Sigmoid colon (tissue), 7 donors: ENCODE data around the gene TNIK. TPM values are rescaled to one million over a fixed set of nuclear protein-coding genes. Genes with fewer than 3 reads are reported as not detected.

Experiments used
- DNase-seq: peaks from one replicate; pipeline ENCODE4 v3.0.0-alpha.2; 2019
- H3K27ac ChIP-seq, 4 donors: fragments of 200-600 bp; sonication (generic); one replicate each; pipeline ENCODE4 v1.5.1; 2016 to 2019; ENCODE audit warnings: mild to moderate bottlenecking in 1 of 4
- H3K27me3 ChIP-seq, 3 donors: fragments of 200-600 bp; sonication (generic); one replicate each; pipeline ENCODE4 v1.5.1; 2019; ENCODE audit warnings: mild to moderate bottlenecking in 1 of 3
- H3K36me3 ChIP-seq, 4 donors: fragments of 200-600 bp; sonication (generic); one replicate each; pipeline ENCODE4 v1.5.1; 2016 to 2019
- H3K4me1 ChIP-seq, 4 donors: fragments of 200-600 bp; sonication (generic); one replicate each; pipeline ENCODE4 v1.5.1; 2017 to 2019
- H3K4me3 ChIP-seq, 4 donors: fragments of 200-600 bp; sonication (generic); one replicate each; pipeline ENCODE4 v1.5.1; 2017 to 2019; ENCODE audit warnings: mild to moderate bottlenecking in 2 of 4, moderate library complexity in 1 of 4
- H3K9me3 ChIP-seq, 4 donors: fragments of 200-600 bp in 3 of 4; sonication (generic) in 3 of 4; one replicate each; pipeline versions ENCODE4 v1.5.1 to v1.6.1; 2013 to 2019
- CTCF ChIP-seq, 4 experiments: fragments of 450-650 bp in 3 of 4; fragments of 200-600 bp in 1 of 4; IDR thresholded peaks; one replicate each; pipeline ENCODE4 v1.5.1; 2016 to 2019; ENCODE audit warnings: antibody characterized with exemption in 4 of 4, mild to moderate bottlenecking in 3 of 4, moderate library complexity in 2 of 4
- EP300 ChIP-seq, 4 donors: sonication (generic); formaldehyde crosslinking; IDR thresholded peaks; one replicate each; pipeline ENCODE4 v1.6.1; 2017; ENCODE audit warnings: antibody characterized with exemption in 4 of 4
- POLR2A ChIP-seq, 2 donors: fragments of 450-650 bp; IDR thresholded peaks; one replicate each; pipeline ENCODE4 v1.6.1; 2016; ENCODE audit warnings: antibody characterized with exemption in 2 of 2, mild to moderate bottlenecking in 2 of 2, moderate library complexity in 2 of 2
- POLR2AphosphoS5 ChIP-seq, 4 donors: sonication (generic); formaldehyde crosslinking; IDR thresholded peaks; one replicate each; pipeline ENCODE4 v1.6.1; 2017; ENCODE audit warnings: antibody characterized with exemption in 4 of 4
- WGBS, 2 donors: extraction: QIAGEN DNeasy Blood & Tissue Kit; methylation state at CpG; one replicate each; pipeline ENCODE4 v1.1.7; 2013; 5-methylcytosine and 5-hydroxymethylcytosine counted together
- intact Hi-C: fragments of 100-400 bp; cut with DNase I; formaldehyde crosslinking; loops from one replicate; pipeline ENCODE4 v1.15.1; 2023
- polyA plus RNA-seq, 3 donors: library from polyadenylated mRNA; stranded (reverse); fragments of 200-250 nt; gene quantifications; one replicate each; pipeline ENCODE4 v1.2.3, GENCODE V29; 2013
- total RNA-seq, 4 donors: library from RNA; depleted of rRNA; stranded (reverse); fragments of >200 nt; gene quantifications; one replicate each; pipeline ENCODE4 v1.1.0, GENCODE V29; 2016
- donor health status: healthy with polysubstance abuse.
- donor health status: Bipolar disorder and iron deficiency.
- donor health status: healthy.

The TNIK gene
- total and polyA plus RNA-seq, 7 donors, result 5.4 to 21.3 (median 9.2) TPM

- intact Hi-C loops, result no loop called here
- no peak overlapping the region for H3K27ac ChIP-seq
- no peak for DNase-seq
- TF ChIP-seq POLR2AphosphoS5 (IDR thresholded peaks at IDR 0.05), result no peak
- no peak for TF ChIP-seq CTCF (IDR thresholded peaks at IDR 0.05)
- TF ChIP-seq POLR2A (IDR thresholded peaks at IDR 0.05), result no peak
- no peak for TF ChIP-seq EP300 (IDR thresholded peaks at IDR 0.05)
- no peaks in the 10 kb centered on the region for H3K36me3 ChIP-seq
- peaks cover 0 to 4% (median 2%) of the 10 kb centered on the region in 4 donors for H3K4me1 ChIP-seq
- no peaks in the 10 kb centered on the region for H3K27me3 ChIP-seq
- H3K4me3 ChIP-seq, result no peak overlapping the region
- no peaks in the 10 kb centered on the region for H3K9me3 ChIP-seq
- 75 to 78% methylated on average over 3 of the region's 3 CpGs for WGBS, 2 donors
These were observed 242.1 kb downstream of the TNIK start for GRCh38 chr3:171218069-171218468.

- intact Hi-C loops, result no loop called here
- WGBS, 2 donors, result 90 to 94% methylated on average over 2 of the region's 2 CpGs
- Histone ChIP-seq H3K36me3 (peaks cover 0 to 5% (median 0%) of the 10 kb centered on the region in 4 donors), H3K4me3 (no peak overlapping the region), H3K9me3 (no peaks in the 10 kb centered on the region), H3K4me1 (no peaks in the 10 kb centered on the region), H3K27me3 (no peaks in the 10 kb centered on the region), H3K27ac (no peak overlapping the region)
- no peak for TF ChIP-seq CTCF (IDR thresholded peaks at IDR 0.05)
- no peak for TF ChIP-seq POLR2A (IDR thresholded peaks at IDR 0.05)
- DNase-seq, result no peak
These were observed 246.3 kb downstream of the TNIK start for GRCh38 chr3:171213907-171214306.

- DNase-seq, result no peak
- WGBS, 2 donors, result 84 to 87% methylated on average over 8 of the region's 8 CpGs
- intact Hi-C loops, result no loop called here
- Histone ChIP-seq H3K36me3 (peaks cover 0 to 5% (median 0%) of the 10 kb centered on the region in 4 donors), H3K4me3 (no peak overlapping the region), H3K9me3 (no peaks in the 10 kb centered on the region), H3K27me3 (no peaks in the 10 kb centered on the region), H3K27ac (no peak overlapping the region), H3K4me1 (no peaks in the 10 kb centered on the region)
- TF ChIP-seq CTCF (IDR thresholded peaks at IDR 0.05) (no peak), POLR2A (IDR thresholded peaks at IDR 0.05) (no peak), EP300 (IDR thresholded peaks at IDR 0.05) (no peak), POLR2AphosphoS5 (IDR thresholded peaks at IDR 0.05) (no peak)
These were observed 247.0 kb downstream of the TNIK start for GRCh38 chr3:171213178-171213577.

- WGBS, 2 donors, result 94 to 95% methylated on average over 3 of the region's 3 CpGs
- peaks cover 0 to 5% (median 0%) of the 10 kb centered on the region in 4 donors for H3K36me3 ChIP-seq
- DNase-seq, result no peak
- H3K9me3 ChIP-seq, result no peaks in the 10 kb centered on the region
- TF ChIP-seq EP300 (IDR thresholded peaks at IDR 0.05) (no peak), POLR2A (IDR thresholded peaks at IDR 0.05) (no peak), CTCF (IDR thresholded peaks at IDR 0.05) (no peak), POLR2AphosphoS5 (IDR thresholded peaks at IDR 0.05) (no peak)
- intact Hi-C loops, result no loop called here
- H3K4me1 ChIP-seq, result no peaks in the 10 kb centered on the region
- no peak overlapping the region for H3K27ac ChIP-seq
- H3K27me3 ChIP-seq, result no peaks in the 10 kb centered on the region
- no peak overlapping the region for H3K4me3 ChIP-seq
These were observed 247.6 kb downstream of the TNIK start for GRCh38 chr3:171212648-171213047.

GRCh38 chr3:171206283-171206682, 253.9 kb downstream of the TNIK start:
- no peak overlapping the region for H3K27ac ChIP-seq

More at GRCh38 chr3:171206283-171206682, 253.9 kb downstream of the TNIK start:
- no peaks in the 10 kb centered on the region for H3K27me3 ChIP-seq
- no peaks in the 10 kb centered on the region for H3K9me3 ChIP-seq
- WGBS, 2 donors, result 90 to 95% methylated on average over 1 of the region's 1 CpG
- H3K36me3 ChIP-seq, result peaks cover 0 to 5% (median 0%) of the 10 kb centered on the region in 4 donors
- no peak for DNase-seq
- TF ChIP-seq EP300 (IDR thresholded peaks at IDR 0.05) (no peak), POLR2A (IDR thresholded peaks at IDR 0.05) (no peak), POLR2AphosphoS5 (IDR thresholded peaks at IDR 0.05) (no peak), CTCF (IDR thresholded peaks at IDR 0.05) (no peak)
- no peak overlapping the region for H3K4me3 ChIP-seq
- H3K4me1 ChIP-seq, result peaks cover 0 to 7% (median 0%) of the 10 kb centered on the region in 4 donors
- intact Hi-C loops, result no loop called here
